HG03558 (cell line): Measurements from ENCODE around the gene YIPF2.
"Not testable (repeated sequence)": the region's sequence is repeated elsewhere in the genome, so short reads cannot be mapped to it uniquely, and the experiment has no call there.

Experiments used
- ATAC-seq: cut with Tn5 transposase; IDR thresholded peaks from one replicate; pipeline ENCODE4 v1.9.1; 2021; ENCODE audit warnings: moderate number of reproducible peaks; ENCODE audit not compliant: unreplicated experiment; ENCODE audit errors: extremely low read depth

The YIPF2 gene

GRCh38 chr19:10943412-10943811 is 15.0 kb upstream of the YIPF2 start:
- ATAC-seq = not testable (repeated sequence)

- not testable (repeated sequence) for ATAC-seq
Observed at GRCh38 chr19:10941649-10942048, 13.2 kb upstream of the YIPF2 start.

DNA sequence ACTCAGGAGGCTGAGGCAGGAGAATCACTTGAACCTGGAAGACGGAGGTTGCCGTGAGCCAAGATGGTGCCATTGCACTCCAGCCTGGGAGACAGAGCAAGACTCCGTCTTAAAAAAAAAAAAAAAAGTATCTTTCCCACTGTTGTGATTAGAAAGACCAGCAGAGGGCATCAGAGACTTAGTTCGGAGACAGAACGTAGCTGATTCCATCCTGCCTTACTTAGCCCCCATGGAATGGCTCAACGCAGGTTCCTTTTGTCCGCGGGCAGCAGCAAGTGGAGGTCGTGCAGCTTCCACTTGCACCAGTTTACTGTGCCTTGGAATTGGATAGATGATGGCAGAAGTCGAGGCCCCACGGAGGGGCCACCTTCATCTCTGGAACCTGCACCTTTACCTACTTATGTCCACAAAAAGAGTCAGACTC is 8.2 kb upstream of the YIPF2 start:
- no peak for ATAC-seq

GRCh38 chr19:10935371-10936059 is 7.1 kb upstream of the YIPF2 start:
- no peak for ATAC-seq

- no peak for ATAC-seq
Observed at GRCh38 chr19:10929402-10929794, 959 bp upstream of the YIPF2 start.

- no peak for ATAC-seq
Observed at GRCh38 chr19:10927730-10928562, 493 bp downstream of the YIPF2 start.

DNA sequence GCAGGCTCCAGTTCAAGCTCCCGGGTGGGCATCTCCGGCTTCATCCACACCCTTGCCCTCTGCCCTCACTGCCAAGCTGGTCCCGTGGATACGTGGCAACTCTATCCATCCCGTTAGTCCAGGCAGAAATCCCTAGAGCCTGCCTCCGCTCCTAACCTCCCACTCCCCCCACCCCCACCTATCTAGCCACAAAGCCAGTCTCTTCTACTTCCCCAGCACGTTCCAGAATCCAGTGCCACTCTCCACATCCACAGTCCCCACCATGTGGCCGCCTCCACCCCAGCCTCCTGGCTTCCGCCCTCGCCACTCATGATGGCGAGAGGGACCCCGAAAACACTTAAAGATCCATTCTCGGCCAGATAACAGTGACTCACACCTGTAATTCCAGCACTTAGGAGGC is 3.8 kb downstream of the YIPF2 start:
- no peak for ATAC-seq

DNA sequence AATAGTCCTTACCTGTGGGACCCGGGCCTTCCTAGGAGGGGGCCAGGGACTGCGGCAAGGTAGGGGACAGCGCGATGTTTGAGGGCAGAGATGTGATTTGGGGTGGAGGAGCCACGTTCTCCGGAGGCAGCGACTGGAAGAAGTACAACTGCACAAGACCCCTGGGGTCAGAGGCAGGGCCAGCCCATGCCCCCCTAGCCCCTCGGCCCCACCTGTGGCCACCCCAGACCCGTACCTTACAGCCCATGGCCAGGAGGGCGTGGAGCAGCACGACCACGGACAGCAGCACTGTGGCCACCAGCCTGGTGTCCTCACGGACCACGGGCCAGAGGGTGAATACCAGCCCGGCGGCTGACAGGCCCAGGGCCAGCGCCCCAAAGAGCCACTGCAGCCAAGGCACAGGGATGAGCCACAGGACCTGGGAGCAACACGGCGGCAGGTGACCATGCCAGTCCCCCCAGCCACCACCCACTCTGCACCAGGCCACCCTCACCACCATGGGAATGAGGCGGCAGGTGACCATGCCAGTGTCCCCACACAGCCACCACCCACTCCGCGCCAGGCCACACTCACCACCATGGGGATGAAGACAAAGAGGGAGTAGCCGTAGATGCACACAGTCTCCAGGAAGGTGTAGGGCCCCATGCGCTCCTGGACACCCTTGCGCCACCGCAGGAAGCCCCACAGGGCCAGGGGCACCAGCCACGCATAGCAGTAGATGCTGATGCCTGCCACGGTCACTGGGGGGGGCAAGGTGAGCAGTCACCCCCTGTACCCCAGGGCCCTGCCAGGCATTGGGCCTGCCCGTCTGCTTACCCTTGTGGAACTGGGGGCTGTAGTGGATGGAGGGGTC is 5.0 kb downstream of the YIPF2 start:
- ATAC-seq = no peak

DNA sequence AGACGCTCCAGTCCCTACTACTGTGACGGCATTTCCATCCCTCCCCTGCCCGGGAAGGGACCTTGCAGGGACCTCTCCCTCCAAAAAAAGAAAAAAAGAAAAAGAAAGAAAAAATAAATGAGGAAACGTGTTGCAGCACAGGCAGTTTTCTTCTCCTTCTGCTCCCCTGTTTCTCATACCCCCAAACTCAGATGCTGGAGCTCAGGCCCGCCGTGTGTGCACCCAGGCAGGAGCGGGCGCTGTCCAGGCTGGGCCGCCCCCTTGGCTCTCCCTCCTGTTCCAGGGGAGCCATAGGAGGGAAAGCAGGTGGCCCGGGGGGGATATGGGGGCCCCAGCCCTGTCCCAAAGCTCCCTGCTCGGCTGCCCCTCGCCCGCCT is 5.8 kb downstream of the YIPF2 start:
- ATAC-seq = no peak

DNA sequence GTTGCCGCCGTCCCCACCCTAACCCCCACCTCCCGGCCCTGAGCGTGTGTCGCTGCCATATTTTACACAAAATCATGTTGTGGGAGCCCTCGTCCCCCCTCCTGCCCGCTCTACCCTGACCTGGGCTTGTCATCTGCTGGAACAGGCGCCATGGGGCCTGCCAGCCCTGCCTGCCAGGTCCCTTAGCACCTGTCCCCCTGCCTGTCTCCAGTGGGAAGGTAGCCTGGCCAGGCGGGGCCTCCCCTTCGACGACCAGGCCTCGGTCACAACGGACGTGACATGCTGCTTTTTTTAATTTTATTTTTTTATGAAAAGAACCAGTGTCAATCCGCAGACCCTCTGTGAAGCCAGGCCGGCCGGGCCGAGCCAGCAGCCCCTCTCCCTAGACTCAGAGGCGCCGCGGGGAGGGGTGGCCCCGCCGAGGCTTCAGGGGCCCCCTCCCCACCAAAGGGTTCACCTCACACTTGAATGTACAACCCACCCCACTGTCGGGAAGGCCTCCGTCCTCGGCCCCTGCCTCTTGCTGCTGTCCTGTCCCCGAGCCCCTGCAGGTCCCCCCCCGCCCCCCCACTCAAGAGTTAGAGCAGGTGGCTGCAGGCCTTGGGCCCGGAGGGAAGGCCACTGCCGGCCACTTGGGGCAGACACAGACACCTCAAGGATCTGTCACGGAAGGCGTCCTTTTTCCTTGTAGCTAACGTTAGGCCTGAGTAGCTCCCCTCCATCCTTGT is 6.4 kb downstream of the YIPF2 start:
- ATAC-seq = no peak

DNA sequence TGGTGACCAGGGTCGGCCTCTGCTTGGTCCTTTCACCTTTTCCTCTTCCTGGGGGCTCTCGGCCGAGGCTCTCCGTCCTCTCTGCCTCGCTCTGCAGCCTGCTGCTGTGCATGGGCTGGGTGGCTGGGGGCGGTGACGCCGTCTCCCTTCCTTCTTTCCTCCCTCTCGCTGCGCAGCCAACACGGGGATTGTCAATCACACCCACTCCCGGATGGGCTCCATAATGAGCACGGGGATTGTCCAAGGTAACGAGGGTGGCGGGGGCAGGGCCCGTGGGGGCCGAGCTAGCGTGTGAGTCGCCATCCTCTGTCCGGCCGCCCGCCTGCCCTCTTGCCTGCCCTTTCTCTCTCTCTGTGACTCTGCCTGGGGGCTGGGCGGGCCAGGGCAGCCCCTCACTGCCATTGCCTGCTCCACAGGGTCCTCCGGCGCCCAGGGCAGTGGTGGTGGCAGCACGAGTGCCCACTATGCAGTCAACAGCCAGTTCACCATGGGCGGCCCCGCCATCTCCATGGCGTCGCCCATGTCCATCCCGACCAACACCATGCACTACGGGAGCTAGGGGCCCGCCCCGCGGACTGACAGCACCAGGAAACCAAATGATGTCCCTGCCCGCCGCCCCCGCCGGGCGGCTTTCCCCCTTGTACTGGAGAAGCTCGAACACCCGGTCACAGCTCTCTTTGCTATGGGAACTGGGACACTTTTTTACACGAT is 7.1 kb downstream of the YIPF2 start:
- no peak for ATAC-seq

DNA sequence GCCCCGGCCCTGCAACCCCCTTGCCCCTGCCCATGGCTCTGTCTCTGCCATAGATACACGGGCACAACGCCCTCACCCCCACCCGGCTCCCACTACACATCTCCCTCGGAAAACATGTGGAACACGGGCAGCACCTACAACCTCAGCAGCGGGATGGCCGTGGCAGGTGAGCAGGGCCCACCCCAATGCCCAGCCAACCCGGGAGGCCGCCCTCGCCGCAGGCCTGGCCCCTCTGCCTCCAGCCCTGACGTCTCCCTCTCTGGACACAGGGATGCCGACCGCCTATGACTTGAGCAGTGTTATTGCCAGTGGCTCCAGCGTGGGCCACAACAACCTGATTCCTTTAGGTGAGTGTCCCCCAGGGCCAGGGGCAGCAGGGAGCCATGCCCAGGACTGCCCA is 7.7 kb downstream of the YIPF2 start:
- no peak for ATAC-seq

- no peak for ATAC-seq
Observed at GRCh38 chr19:10920288-10920655, 8.2 kb downstream of the YIPF2 start.

- ATAC-seq = no peak
Observed at GRCh38 chr19:10919352-10920287, 8.8 kb downstream of the YIPF2 start.

- no peak for ATAC-seq
Observed at GRCh38 chr19:10918359-10918758, 10.1 kb downstream of the YIPF2 start.

GRCh38 chr19:10916602-10917001 is 11.8 kb downstream of the YIPF2 start:
- ATAC-seq = no peak

- no peak for ATAC-seq
Observed at GRCh38 chr19:10915130-10916091, 13.0 kb downstream of the YIPF2 start.
